Fibroblast of skin of right biceps (primary cell): ENCODE data around the gene CCDC154.
"Not testable (repeated sequence)": the region's sequence is repeated elsewhere in the genome, so short reads cannot be mapped to it uniquely, and the experiment has no call there.

ENCODE experiments used
- DNase-seq: peaks from one replicate; pipeline ENCODE4 v3.0.0-alpha.2; 2013

Gene CCDC154

DNA sequence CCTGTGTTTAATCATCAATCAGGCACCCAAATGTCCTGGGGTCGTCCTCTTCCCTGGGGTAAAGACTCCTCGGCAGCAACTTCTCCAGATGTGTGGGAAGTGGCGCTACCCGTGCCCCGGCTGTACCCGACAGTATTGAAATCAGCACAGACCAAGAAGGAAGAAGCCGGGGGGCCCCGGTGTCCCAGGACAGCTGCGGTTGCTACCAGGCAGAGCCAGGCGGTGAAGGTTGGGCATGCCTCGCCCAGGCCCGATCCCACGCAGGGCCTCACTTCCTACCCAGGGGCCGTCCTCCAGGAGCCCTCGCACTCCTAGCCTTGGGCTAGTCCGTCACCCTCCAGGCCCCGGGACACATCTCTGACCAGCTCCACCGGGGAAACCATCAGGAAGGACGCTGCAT lies 9.0 kb upstream of the CCDC154 start:
- no peak for DNase-seq

DNA sequence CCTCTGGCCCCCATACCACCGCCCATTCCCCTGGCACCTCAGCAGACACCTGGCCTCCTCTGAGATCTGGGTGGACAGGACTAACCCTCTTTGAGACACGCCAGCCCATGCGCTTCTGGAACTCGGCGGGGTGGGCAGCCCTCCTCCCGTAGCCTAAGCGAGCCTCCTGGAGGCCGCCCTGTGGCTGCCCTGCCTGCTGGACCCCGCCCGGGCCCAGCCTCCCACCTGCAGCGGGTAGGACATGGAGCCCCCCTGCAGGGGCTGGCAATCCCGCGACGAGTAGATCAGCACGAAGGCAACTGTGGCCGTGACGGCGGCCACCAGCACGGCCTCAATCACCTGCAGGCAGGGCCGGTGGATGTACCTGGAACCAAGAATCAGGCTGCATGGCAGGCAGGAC lies 8.2 kb upstream of the CCDC154 start:
- no peak for DNase-seq

DNA sequence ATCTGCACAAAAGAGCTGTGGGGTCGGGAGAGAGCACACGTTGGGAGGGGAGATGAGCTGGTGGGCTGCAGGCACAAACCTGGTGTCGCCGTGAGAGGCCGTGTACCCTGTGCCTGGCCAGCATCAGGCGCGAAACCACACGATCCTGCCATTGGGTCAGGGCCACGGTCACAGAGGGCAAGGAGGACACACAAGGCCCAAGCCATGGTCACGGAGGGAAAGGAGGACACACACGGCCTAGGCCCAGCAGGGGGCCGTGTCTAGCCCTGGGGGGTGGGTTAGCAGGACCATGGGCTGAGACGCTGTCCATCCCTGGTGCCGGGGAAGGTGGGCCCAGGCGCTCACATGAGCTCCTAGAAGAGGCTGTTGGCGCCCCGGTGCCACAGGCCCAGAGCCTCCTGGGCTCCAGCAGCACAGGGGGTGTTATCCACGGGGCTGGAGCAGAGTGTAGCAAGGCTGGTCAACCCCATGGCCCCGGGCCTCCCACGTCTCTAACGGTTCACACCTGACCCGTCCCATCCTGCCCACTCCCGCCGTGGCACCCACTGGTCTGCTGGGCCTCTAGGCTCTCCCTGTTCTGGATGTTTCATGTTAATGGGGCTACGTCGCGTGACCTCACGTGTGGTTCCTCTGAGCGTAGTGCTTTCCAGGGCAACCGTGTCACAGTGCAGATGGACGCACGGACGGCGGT lies 7.5 kb upstream of the CCDC154 start:
- no peak for DNase-seq

DNA sequence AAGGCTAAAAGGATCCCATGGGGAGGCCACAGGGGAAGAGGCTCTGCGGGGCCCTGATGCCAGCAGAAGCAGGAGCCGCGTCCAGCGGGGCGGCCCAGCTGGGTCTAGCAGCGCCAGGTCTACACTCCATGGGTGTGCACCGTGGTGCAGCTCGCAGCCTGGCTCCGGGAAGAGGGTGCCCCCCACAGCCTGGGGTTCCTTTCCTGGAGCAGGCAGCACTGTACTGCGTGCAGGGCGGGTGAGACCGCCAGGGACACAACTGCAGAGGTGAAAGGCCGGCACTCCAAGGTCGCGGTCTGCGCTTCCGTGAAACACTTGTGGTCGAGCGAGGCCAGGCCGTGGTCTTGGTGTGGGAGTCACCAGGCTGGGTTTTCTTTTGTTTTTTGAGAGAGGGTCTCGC lies 6.5 kb upstream of the CCDC154 start:
- DNase-seq: no peak

DNA sequence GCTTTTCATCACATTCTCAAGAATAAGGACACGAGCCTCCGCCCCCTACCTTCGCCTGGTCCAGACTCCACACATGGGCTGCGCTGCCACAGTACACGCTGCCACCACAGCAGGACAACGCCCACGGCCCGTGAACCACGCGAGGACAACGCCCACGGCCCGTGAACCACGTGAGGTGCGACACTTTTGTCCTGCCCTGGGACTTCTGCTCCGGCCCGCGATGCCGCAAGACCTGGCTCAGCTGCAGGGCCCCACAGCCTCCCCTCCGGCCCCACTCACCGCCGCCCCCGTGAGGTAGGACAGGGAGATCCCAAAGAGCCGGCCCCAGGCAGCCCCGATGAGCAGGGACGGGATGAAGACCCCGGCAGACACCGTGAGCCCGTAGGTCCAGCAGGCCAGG lies 5.9 kb upstream of the CCDC154 start:
- DNase-seq: no peak

DNA sequence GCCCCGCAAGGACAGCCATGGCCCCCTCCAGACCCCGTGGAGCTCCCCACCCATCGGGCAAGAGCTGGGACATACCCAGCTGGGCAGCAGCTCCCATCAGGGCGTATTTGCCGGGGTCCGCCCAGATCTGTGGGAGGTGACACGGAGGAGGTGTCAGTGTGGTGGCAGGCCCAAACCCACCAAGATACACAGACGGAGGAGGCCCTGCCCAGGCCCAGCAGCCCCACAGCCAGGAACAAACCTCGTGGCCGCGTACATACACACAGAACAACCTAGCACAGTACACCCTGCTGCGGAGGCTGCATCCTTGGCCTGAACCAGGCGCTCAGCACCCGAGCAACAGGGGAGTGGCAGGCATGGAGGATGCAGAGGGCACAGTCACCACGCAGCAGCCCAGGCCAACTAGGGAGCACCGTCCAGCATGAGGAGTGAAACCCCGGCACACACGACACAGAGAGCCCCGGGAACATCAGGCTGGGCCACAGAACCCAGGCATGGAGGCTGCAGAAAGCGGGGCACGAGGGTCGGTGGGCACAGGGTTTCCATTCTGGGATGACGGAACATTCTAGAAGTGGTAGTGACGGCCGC lies 4.9 kb upstream of the CCDC154 start:
- DNase-seq: no peak

DNA sequence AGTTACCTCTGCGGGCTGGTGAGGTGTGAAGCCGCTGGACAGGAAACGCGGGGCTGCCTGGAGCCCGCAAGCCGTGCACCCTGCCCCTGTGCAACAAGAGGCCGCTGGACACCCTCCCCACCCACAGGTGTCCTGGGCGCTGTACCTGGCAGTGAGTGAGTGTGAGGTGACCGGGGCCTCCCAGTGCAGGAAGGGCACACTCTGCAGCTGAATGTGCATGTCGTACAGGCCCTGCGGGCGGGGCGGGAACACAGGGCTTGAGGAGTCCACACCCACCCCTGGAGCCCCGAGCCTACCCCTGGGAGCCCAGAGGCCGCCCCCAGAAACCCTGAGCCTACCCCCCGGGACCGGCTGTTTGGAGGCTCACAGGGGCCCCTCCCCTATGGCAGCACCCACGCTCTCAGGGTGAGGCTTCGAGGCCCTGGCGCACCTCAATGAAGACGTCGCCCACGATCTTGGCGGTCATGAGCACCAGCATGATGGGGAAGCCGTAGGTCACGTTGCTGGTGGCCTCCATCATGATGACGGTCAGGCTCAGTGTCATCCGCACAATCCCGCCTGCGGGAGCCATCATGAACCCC lies 4.3 kb upstream of the CCDC154 start:
- DNase-seq: no peak

DNA sequence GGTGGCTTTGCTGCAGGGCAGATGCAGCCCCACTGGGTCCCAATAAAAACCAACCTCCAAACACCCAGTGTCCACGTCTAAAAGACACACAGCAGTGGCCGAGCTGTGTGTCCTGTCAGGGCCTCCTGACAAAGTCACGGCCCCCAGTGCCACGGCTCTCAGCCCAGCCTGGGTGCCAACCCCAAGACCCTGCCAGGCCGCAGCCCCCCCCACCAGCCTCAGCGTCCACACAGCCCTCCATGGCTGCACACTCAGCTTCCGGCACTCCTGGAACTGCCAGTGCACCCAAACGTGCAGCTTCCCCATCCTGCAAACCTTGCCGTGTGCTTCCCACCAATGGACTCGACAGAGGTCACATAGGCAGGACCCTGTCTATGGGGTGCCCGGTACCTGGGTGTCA lies 3.6 kb upstream of the CCDC154 start:
- DNase-seq: no peak

DNA sequence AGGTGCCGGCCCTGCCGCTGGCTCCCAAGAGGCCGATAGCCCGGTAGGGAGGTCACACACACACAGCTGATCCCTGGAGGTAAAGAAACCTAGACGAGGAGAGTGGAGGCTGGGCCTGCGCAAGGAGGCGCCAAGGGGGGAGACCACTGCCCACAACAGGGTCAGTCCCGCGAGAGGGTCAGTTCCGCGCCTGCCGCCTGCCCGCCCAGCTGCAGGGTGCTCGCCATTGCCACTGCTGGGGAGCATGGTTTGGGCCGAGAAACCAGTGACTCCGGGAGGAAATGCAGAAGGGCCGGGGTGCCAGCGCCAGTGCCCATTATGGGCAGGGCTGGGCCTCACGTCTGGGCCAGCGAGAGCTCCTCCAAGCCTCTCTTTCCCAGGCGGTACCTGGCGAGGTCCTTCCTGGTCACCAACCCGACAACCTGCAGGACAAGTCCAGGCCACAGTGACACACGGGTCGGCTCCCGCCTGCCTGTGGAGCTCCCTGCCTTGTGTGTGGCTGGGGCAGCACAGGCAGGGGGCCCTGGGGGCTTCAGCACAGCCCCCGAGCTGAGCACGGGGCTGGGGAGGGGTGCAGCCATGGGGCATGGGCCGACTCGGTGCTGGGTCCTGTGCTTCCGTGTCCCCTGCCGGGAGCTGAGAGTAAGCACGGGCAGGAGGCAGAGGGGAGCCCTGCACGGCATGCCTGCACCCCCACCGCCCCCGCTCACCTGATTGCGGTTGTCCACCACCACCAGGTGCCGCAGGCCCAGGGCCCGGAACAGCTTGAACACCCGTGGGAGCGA lies 2.1 kb upstream of the CCDC154 start:
- no peak for DNase-seq

DNA sequence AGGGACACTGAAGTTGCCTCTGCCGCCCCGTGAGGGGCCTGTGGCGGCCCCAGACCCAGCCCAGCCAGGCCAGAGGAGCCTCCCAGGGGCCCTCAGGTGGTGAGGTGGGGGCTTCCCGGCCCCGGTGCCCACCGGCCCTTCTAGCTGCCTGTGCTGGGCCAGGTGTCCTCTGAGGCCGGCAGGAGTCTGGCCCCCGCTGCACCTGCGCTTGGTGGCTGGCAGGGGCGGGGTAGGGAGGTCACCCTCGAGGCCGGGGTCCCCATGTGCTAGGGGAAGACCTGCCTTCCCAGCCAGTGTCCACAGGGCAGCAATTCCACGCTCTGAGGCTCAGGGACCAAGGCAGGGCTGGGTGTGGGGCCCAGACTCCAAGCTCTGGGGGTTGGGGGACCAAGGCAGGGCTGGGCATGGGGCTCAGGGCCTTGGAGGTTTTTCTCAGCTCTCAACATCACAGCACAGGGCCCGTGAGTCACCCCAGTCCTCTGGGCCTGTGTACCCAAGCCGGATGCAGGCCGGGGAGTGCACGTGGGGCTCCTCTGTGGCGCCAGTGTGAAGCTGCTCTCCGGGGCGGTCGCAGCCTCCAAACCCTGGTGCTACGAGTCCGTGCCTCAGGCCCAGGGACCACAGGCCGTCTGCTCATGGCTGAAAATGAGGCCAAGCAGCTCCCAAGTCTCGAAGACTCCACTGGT lies 1.3 kb upstream of the CCDC154 start:
- no peak for DNase-seq

DNA sequence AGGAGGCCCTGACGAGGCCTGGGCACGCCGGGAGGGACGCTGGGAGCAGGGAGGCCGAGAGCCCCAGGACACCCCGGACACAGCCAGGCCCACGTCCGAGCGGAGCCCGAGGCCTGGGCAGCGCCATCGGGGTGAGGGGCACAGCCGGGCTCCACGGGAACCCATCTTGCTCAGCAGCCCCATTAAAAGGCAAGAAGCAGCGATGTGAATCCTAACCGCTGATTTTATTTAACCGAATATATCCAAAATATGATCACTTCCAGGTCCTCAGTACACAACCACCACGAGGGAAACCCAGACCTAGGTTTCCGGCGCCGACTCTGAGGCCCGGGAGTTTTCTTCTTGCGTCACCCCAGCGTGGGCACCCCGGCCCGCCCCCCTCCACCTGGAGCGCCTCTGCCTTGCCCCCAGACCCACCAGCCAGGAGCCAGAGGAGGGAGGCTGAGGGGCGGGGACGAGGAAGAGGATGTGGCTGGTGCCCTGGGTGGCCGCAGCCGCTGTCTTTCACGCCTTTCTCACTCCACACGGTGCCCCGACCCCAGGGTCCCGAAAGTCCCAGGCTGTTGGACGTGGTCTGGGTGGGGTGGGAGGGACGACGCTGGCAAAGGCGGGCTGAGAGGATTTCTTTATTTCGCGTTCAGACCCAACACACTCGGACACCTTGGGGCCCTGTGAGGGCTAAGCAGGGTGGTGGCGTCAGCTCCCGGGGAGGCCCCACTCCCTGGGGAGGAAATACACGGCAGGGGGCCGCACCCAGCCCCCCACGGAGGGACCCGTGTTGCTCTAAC lies 568 bp upstream of the CCDC154 start:
- no peak for DNase-seq

DNA sequence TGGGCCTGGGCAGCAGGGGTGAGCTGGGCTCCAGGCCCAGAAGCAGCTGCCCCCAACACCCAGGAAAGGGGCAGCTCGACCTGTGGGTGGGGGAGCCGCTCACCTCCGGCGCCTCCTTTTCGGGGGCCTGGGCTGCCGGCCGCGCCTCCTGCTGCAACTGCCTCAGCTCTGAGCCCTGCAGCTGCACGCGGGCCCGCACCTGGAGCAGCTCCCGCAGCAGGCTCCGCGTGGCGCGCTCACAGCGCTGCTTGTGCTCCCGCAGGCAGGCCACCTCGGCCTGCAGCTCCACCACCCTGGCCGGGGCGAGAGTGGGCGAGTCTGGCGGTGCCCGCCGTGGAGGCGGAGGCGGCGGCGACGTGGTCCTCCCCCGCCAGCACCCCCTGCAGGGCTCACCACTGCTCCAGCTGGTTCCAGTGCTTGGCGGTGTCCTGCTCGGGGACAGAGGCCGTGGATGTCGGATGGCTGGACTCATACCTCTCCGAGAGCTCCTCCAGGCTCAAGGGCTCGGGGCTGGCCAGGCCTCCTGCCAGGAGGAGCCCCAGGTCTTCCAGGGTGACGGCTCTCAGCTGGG lies 868 bp downstream of the CCDC154 start:
- DNase-seq: no peak

DNA sequence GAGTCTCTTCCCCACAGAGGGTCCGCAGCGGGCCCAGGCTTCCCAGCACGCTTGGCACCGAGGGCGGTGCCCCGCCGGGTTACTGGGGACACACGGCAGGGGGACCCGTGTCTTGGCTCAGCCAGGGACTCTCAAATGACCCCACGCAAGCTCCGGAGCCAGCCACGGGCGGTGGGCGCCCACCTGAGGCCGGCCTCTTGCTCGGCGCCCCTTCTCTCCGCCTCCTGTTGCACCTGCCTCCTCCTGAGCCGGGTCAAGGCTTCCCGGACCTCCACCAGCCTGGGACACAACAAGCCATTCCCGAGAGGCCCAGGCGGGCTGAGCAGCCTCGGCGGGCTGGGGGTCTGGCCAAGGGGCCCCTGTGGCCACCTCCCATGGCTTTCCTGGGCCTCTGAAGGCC lies 1.7 kb downstream of the CCDC154 start:
- DNase-seq: no peak

DNA sequence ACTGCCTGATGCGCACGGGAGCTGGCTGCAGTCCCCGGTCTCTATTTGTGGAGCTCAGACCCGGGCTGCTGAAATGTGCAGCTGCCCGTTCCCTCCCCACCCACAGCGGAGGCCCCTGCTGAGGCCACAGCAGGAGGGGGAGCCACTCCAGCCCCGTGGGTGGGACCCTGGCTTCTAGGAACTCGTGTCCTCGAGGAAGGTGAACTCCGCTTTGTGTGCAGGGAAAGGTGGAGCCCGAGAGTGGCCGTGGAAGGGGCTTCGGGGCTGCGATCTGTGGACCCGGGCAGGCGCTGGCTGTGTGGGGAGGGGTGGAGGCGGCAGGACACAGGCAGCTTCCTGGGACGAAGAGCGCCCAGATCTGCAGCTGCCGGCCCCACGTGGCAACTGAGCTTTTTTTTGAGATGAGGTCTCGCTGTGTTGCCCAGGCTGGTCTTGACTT lies 2.9 kb downstream of the CCDC154 start:
- no peak for DNase-seq

DNA sequence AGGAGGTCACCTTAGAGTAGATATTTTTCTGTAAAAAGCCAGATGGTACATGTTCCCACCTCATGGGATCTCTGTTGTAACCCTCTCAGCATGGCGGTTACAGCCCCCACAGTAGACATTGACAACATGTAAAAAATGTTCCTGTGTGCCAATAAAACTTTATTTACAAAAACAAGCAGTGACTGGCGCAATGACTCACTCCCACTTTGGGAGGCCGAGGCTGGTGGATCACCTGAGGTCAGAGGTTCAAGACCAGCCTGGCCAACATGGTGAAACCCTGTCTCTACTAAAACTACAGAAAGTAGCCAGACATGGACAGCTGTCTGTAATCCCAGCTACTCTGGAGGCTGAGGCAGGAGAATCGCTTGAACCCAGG lies 4.7 kb downstream of the CCDC154 start:
- DNase-seq: not testable (repeated sequence)

DNA sequence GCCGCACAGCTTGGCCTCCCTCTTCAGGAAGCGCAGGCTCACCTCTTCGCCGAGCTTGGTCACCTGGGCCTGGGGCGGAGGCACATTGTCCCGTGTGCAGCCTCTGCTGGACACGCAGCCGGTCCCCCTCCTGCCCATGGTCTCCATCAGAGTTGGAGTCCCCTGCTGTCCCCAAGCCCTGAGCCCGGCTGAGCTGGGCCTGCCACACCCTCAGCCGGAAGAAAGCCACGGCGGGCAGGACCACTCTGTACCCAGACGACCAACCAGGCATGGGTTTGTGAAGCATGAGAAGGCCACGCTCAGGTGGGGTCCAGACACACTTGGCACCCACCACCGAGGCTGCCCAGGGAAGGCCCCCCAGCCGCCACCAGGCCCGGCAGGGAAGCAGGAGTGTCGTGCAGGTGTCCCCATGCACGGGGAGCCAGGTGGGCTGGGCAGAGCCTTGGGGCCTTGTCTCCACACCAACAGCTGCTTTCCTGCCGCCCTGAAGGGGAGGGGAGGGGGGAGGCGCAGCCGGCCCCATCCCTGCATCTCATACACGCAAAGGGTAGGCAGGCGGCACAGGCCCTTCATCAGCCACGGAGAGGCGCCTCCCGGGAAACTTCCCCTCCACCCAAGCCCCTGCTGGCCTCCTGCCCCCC lies 5.2 kb downstream of the CCDC154 start:
- DNase-seq: no peak

DNA sequence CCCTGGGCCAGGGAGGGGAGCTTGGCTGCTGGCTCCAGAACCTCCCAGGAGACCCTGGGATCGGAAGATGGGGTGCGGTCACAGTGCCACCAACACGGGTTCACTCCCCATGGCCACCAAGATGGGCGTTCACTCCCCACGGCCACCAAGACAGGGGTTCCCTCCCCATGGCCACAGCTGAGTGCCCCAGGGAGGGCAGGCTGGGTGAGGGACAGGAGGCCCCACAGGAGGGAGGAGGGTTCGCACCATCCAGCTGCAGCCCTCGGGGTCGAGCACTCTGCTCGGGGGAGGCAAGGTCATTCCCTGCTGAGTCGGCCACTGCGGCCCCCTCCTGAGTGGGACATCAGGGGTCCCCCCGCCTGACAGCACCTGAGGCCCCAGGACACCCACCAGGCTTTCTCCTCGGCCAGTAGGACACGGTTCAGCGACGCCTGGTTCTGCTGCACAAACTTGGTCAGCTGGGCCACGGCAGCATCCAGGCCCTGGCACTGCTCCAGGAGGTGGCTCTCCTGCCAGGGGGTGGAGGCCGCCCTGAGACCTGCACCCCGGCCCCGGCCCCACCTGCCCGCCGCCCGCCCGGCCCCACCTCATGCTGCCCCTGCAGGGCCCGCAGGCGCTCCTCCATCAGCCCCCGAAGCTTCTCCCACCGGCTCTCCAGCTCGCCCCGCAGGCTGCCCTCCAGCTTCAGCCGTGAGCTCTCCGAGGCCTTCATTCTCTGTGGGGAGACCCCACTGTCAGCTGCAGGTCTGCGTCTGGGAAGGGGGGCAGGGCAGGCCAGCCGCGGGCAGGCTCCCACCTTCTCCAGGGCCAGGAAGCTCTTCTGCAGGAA lies 5.9 kb downstream of the CCDC154 start:
- DNase-seq: no peak

DNA sequence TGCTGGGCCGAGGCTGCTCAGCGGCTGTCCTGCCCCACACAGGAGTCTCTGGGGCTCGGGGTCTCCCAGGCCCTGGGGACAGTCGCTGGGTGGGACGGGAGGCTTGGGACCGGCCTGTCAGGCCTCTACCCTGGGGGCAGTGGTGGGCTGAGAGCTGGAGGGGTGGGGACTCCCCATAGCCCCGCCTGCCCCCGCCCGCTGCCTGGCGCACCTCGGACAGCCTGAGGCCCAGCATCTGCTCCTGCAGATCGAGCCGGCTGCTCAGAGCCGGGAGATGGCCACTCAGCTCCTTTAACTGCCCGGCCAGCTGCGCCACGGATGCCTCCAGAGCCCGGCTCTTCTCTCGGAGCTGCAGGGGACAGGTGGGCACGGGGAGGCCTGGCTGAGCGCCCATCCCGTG lies 6.8 kb downstream of the CCDC154 start:
- DNase-seq: no peak

DNA sequence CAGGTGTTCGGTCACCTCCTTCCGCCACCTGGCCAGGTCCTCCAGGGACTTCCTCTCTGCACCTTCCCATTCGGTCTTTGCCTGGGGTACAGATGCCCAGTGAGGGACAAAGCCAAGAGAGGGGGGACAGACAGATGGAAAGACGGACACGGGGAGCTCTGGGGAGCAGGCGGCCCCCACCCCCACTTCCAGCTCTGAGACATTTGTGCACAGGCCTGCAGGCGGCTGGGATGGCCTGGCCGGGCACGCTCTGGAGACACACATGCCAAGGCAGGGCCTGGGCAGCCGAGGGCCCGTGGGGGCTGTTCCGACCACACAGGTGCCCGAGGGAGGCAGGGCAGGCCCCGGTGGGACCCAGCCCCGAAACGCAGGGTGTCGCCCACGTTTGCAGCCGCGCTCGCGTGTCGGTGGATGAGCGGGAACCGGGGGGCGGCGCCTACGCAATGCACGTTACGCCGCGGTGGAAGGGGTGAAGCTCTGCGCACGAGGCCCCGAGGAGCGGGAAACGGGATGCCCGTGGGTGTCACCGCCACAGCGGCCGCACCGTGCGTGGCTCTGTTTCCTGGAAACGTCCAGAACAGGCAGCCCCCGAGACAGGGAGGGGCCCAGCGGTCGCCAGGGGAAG lies 7.5 kb downstream of the CCDC154 start:
- DNase-seq: no peak
